Liver (tissue), 9 donors: Measurements from ENCODE around the gene ETV6. TPM values are rescaled to one million over a fixed set of nuclear protein-coding genes. Genes with fewer than 3 reads are reported as not detected.
A peak's percentile ranks its signal among the peaks of the same experiment; 100 is the strongest.

ENCODE experiments used
- DNase-seq: peaks from one replicate; pipeline ENCODE4 v3.0.0-alpha.2; 2017; ENCODE audit warnings: low spot score
- H3K27ac ChIP-seq, 2 donors: one replicate each; pipeline ENCODE4 v1.7.0; 2013; ENCODE audit warnings: inconsistent platforms in 2 of 2, low read length in 2 of 2, control low read depth in 1 of 2, low read depth in 1 of 2, mild to moderate bottlenecking in 1 of 2
- H3K27me3 ChIP-seq, 4 donors: one replicate each; pipeline versions ENCODE4 v1.6.1 to v1.7.0; 2013; ENCODE audit warnings: low read length in 3 of 4, inconsistent platforms in 1 of 4, mild to moderate bottlenecking in 1 of 4, moderate library complexity in 1 of 4; ENCODE audit not compliant: control insufficient read depth in 4 of 4, insufficient read depth in 4 of 4
- H3K36me3 ChIP-seq, 4 donors: one replicate each; pipeline versions ENCODE4 v1.6.1 to v1.7.0; 2013; ENCODE audit warnings: low read length in 3 of 4, mild to moderate bottlenecking in 3 of 4, low read depth in 1 of 4, moderate library complexity in 1 of 4; ENCODE audit not compliant: control insufficient read depth in 4 of 4, insufficient read depth in 3 of 4
- H3K4me1 ChIP-seq, 4 donors: one replicate each; pipeline versions ENCODE4 v1.6.1 to v1.7.0; 2013; ENCODE audit warnings: low read length in 3 of 4, mild to moderate bottlenecking in 3 of 4, moderate library complexity in 1 of 4; ENCODE audit not compliant: control insufficient read depth in 4 of 4, insufficient read depth in 4 of 4
- H3K4me3 ChIP-seq, 3 donors: one replicate each; pipeline versions ENCODE4 v1.6.1 to v1.7.0; 2013; ENCODE audit warnings: low read length in 3 of 3, control low read depth in 1 of 3, low read depth in 1 of 3, mild to moderate bottlenecking in 1 of 3
- H3K9ac ChIP-seq, 2 donors: one replicate each; pipeline ENCODE4 v1.7.0; 2013; ENCODE audit warnings: low read length in 2 of 2, mild to moderate bottlenecking in 2 of 2, moderate library complexity in 2 of 2, control low read depth in 1 of 2, low read depth in 1 of 2
- H3K9me3 ChIP-seq, 4 donors: one replicate each; pipeline versions ENCODE4 v1.6.1 to v1.7.0; 2013; ENCODE audit warnings: low read length in 3 of 4; ENCODE audit not compliant: control insufficient read depth in 4 of 4
- CTCF ChIP-seq: fragments of 150-350 bp; IDR thresholded peaks from 2 replicates; pipeline ENCODE4 v1.5.1; 2017; ENCODE audit warnings: improper control_type of control experiment, low read depth, low read length; ENCODE audit not compliant: missing input control
- EGR1 ChIP-seq, 2 donors: IDR thresholded peaks; 2 replicates each; pipeline ENCODE4 v1.6.1; 2016 to 2018; ENCODE audit warnings: antibody characterized with exemption in 2 of 2, low read depth in 2 of 2
- FOXA1 ChIP-seq: IDR thresholded peaks from 2 replicates; pipeline ENCODE4 v1.6.1; 2016; ENCODE audit warnings: antibody characterized with exemption
- FOXA2 ChIP-seq: IDR thresholded peaks from 2 replicates; pipeline ENCODE4 v1.6.1; 2016; ENCODE audit warnings: antibody characterized with exemption
- GABPA ChIP-seq, 2 donors: IDR thresholded peaks in 1 of 2; conservative IDR thresholded peaks in 1 of 2; 2 replicates each; pipeline ENCODE4 v1.6.1; 2016; ENCODE audit warnings: antibody characterized with exemption in 2 of 2, mild to moderate bottlenecking in 1 of 2, moderate library complexity in 1 of 2
- HNF4A ChIP-seq, 2 donors: conservative IDR thresholded peaks; 2 replicates each; pipeline ENCODE4 v1.6.1; 2016; ENCODE audit warnings: antibody characterized with exemption in 2 of 2, mild to moderate bottlenecking in 2 of 2
- HNF4G ChIP-seq: IDR thresholded peaks from 2 replicates; pipeline ENCODE4 v1.6.1; 2016; ENCODE audit warnings: antibody characterized with exemption
- JUND ChIP-seq, 2 donors: IDR thresholded peaks; 2 replicates each; pipeline ENCODE4 v1.6.1; 2016; ENCODE audit warnings: antibody characterized with exemption in 2 of 2
- NR2F2 ChIP-seq: IDR thresholded peaks from 2 replicates; pipeline ENCODE4 v1.6.1; 2016; ENCODE audit warnings: antibody characterized with exemption
- RAD21 ChIP-seq, 2 donors: IDR thresholded peaks; 2 replicates each; pipeline ENCODE4 v1.6.1; 2016; ENCODE audit warnings: antibody characterized with exemption in 2 of 2, mild to moderate bottlenecking in 2 of 2
- RXRA ChIP-seq, 2 donors: IDR thresholded peaks; 2 replicates each; pipeline ENCODE4 v1.6.1; 2017 to 2018; ENCODE audit warnings: antibody characterized with exemption in 2 of 2, mild to moderate bottlenecking in 1 of 2
- SP1 ChIP-seq: IDR thresholded peaks from 2 replicates; pipeline ENCODE4 v1.6.1; 2018; ENCODE audit warnings: antibody characterized with exemption, mild to moderate bottlenecking
- TAF1 ChIP-seq: conservative IDR thresholded peaks from 2 replicates; pipeline ENCODE4 v1.6.1; 2016; ENCODE audit warnings: antibody characterized with exemption, mild to moderate bottlenecking
- YY1 ChIP-seq: IDR thresholded peaks from 2 replicates; pipeline ENCODE4 v1.6.1; 2016; ENCODE audit warnings: antibody characterized with exemption, mild to moderate bottlenecking
- WGBS: extraction: QIAGEN DNeasy Blood & Tissue Kit; methylation state at CpG from one replicate; pipeline ENCODE4 v1.1.7; 2013; 5-methylcytosine and 5-hydroxymethylcytosine counted together
- polyA plus RNA-seq, 2 donors: library from polyadenylated mRNA; stranded (reverse) in 1 of 2; unstranded in 1 of 2; fragments of 200-250 nt in 1 of 2; fragments of >200 nt in 1 of 2; fragmentation: Nextera tagmentation in 1 of 2; extraction: Ambion mirVana in 1 of 2; gene quantifications; one replicate each; pipeline versions ENCODE4 v1.2.1 to v1.2.3, GENCODE V29; 2013 to 2015
- total RNA-seq, 2 donors: library from RNA; depleted of rRNA; stranded (reverse); fragments of >200 nt; gene quantifications; one replicate each; pipeline ENCODE4 v1.2.3, GENCODE V29; 2014
- TF ChIP-seq, protein P1 (sequence below): IDR thresholded peaks from 2 replicates; pipeline ENCODE4 v1.6.1; 2016; ENCODE audit warnings: antibody characterized with exemption
- TF ChIP-seq, protein P2 (sequence below): IDR thresholded peaks from 2 replicates; pipeline ENCODE4 v1.6.1; 2016; ENCODE audit warnings: antibody characterized with exemption
- TF ChIP-seq, protein P3 (sequence below): IDR thresholded peaks from 2 replicates; pipeline ENCODE4 v1.6.1; 2016; ENCODE audit warnings: antibody characterized with exemption
- TF ChIP-seq, protein P4 (sequence below): IDR thresholded peaks from 2 replicates; pipeline ENCODE4 v1.6.1; 2016; ENCODE audit warnings: antibody characterized with exemption, mild to moderate bottlenecking
- donor health status: healthy.
- donor health status: healthy.
- donor health status: healthy.
- donor health status: healthy.
- donor health status: healthy.

The ETV6 gene
- total and polyA plus RNA-seq, 4 donors: 2.0 to 6.2 (median 3.5) TPM

DNA sequence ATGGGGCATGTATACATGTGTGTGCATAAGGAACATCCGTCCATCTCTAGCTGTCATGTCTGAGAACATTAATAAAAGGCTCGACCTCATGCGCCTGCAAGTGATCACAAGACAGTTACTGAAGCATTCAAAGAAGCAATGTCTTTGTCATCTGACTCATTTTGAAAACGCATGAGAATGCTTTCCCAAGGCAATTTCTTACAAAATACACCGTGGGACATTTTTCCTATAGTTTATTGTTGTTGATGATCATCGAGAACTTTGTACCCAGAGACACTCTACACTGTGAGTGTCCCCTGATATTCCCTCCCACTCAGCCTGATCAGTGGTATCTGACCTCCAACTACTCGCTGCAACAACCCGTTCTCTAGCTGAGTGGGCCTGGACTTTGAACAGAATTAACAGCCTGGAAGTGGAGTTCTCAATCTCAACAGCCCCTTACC lies 68.1 kb downstream of the ETV6 start:
- Histone ChIP-seq H3K27ac (peak overlapping the region; percentile 39 to 58), H3K4me3 (no peak overlapping the region), H3K9me3 (no peaks in the 10 kb centered on the region), H3K36me3 (no peaks in the 10 kb centered on the region), H3K27me3 (no peaks in the 10 kb centered on the region), H3K9ac (no peak overlapping the region), H3K4me1 (peaks cover 11 to 32% (median 19%) of the 10 kb centered on the region in 4 donors)
- TF ChIP-seq RAD21 (IDR thresholded peaks at IDR 0.05) (peak in 1 of 2 donors; percentile 36), TAF1 (no peak), EGR1 (IDR thresholded peaks at IDR 0.05; ENCODE audit: low read depth in 2 of 2) (no peak), HNF4A (conservative IDR thresholded peaks at IDR 0.05) (peak; percentile 80 to 92), YY1 (no peak), HNF4G (peak; percentile 80), CTCF (no peak), FOXA1 (no peak), GABPA (IDR thresholded peaks at IDR 0.05 in 1 of 2, conservative IDR thresholded peaks at IDR 0.05 in 1 of 2) (no peak), RXRA (IDR thresholded peaks at IDR 0.05) (peak; percentile 40 to 71), JUND (IDR thresholded peaks at IDR 0.05) (peak; percentile 13 to 21), SP1 (peak; percentile 78), FOXA2 (no peak), NR2F2 (no peak)
- TF ChIP-seq, protein P1, sequence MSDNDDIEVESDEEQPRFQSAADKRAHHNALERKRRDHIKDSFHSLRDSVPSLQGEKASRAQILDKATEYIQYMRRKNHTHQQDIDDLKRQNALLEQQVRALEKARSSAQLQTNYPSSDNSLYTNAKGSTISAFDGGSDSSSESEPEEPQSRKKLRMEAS: no peak
- TF ChIP-seq, protein P2, sequence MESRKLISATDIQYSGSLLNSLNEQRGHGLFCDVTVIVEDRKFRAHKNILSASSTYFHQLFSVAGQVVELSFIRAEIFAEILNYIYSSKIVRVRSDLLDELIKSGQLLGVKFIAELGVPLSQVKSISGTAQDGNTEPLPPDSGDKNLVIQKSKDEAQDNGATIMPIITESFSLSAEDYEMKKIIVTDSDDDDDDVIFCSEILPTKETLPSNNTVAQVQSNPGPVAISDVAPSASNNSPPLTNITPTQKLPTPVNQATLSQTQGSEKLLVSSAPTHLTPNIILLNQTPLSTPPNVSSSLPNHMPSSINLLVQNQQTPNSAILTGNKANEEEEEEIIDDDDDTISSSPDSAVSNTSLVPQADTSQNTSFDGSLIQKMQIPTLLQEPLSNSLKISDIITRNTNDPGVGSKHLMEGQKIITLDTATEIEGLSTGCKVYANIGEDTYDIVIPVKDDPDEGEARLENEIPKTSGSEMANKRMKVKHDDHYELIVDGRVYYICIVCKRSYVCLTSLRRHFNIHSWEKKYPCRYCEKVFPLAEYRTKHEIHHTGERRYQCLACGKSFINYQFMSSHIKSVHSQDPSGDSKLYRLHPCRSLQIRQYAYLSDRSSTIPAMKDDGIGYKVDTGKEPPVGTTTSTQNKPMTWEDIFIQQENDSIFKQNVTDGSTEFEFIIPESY: no peak
- TF ChIP-seq, protein P3, sequence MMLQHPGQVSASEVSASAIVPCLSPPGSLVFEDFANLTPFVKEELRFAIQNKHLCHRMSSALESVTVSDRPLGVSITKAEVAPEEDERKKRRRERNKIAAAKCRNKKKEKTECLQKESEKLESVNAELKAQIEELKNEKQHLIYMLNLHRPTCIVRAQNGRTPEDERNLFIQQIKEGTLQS: no peak
- TF ChIP-seq, protein P4, sequence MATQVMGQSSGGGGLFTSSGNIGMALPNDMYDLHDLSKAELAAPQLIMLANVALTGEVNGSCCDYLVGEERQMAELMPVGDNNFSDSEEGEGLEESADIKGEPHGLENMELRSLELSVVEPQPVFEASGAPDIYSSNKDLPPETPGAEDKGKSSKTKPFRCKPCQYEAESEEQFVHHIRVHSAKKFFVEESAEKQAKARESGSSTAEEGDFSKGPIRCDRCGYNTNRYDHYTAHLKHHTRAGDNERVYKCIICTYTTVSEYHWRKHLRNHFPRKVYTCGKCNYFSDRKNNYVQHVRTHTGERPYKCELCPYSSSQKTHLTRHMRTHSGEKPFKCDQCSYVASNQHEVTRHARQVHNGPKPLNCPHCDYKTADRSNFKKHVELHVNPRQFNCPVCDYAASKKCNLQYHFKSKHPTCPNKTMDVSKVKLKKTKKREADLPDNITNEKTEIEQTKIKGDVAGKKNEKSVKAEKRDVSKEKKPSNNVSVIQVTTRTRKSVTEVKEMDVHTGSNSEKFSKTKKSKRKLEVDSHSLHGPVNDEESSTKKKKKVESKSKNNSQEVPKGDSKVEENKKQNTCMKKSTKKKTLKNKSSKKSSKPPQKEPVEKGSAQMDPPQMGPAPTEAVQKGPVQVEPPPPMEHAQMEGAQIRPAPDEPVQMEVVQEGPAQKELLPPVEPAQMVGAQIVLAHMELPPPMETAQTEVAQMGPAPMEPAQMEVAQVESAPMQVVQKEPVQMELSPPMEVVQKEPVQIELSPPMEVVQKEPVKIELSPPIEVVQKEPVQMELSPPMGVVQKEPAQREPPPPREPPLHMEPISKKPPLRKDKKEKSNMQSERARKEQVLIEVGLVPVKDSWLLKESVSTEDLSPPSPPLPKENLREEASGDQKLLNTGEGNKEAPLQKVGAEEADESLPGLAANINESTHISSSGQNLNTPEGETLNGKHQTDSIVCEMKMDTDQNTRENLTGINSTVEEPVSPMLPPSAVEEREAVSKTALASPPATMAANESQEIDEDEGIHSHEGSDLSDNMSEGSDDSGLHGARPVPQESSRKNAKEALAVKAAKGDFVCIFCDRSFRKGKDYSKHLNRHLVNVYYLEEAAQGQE: no peak
- WGBS: 57% methylated on average over 8 of the region's 8 CpGs
- DNase-seq: no peak
